GM19025 (cell line): ENCODE results near the gene RAB11FIP3.
A peak's percentile ranks its signal among the peaks of the same experiment; 100 is the strongest.

ENCODE experiments used
- ATAC-seq: cut with Tn5 transposase; IDR thresholded peaks from one replicate; pipeline ENCODE4 v1.9.1; 2021; ENCODE audit warnings: mild to moderate bottlenecking, low read depth, moderate library complexity; ENCODE audit not compliant: unreplicated experiment

Gene RAB11FIP3

GRCh38 chr16:560204-560700, 134.8 kb downstream of the RAB11FIP3 start, which contains the start of gene PRR35:
TSS of gene PRR35 (plus strand) at chr16:560394. CDS start at chr16:563295, 2,901 bp downstream.
- no peak for ATAC-seq

GRCh38 chr16:560701-561412, 135.4 kb downstream of the RAB11FIP3 start:
- ATAC-seq, result no peak

GRCh38 chr16:561413-561794, 136.0 kb downstream of the RAB11FIP3 start:
- no peak for ATAC-seq

GRCh38 chr16:561957-562938, 136.8 kb downstream of the RAB11FIP3 start:
- ATAC-seq, result no peak

- ATAC-seq, result no peak
These were observed 137.7 kb downstream of the RAB11FIP3 start for GRCh38 chr16:563072-563644.

GRCh38 chr16:564690-565418, 139.4 kb downstream of the RAB11FIP3 start:
- no peak for ATAC-seq

GRCh38 chr16:565419-566330, 140.2 kb downstream of the RAB11FIP3 start:
- ATAC-seq, result no peak

GRCh38 chr16:566475-567372, 141.3 kb downstream of the RAB11FIP3 start, which contains the start of gene NHLRC4:
TSS of gene NHLRC4 (plus strand) at chr16:567005. CDS start at chr16:568048, 1,043 bp downstream.
- ATAC-seq, result peak; percentile 53

GRCh38 chr16:567373-568256, 142.2 kb downstream of the RAB11FIP3 start:
- no peak for ATAC-seq

GRCh38 chr16:568401-569258, 143.2 kb downstream of the RAB11FIP3 start:
- ATAC-seq, result no peak

GRCh38 chr16:569445-570254, 144.2 kb downstream of the RAB11FIP3 start, which contains the start of gene PIGQ:
TSS of gene PIGQ (plus strand) at chr16:569968. CDS start at chr16:574075, 4,107 bp downstream.
- ATAC-seq, result no peak
